HepG2 (cell line): Measurements from ENCODE around the gene CALML5. TPM values are rescaled to one million over a fixed set of nuclear protein-coding genes. Genes with fewer than 3 reads are reported as not detected.

Source experiments
- ATAC-seq: fragments of 200-7000 bp; cut with Tn5 transposase; 3 replicates; pipeline ENCODE4 v1.9.1; 2020; ENCODE audit warnings: mild to moderate bottlenecking, moderate library complexity
- BruUV-seq: library from RNA; stranded (reverse); fragments of 400-500 nt; replicated peaks from 2 replicates; lab custom pipeline; 2021; lab: Mats Ljungman, UMichigan
- CTCF ChIA-PET: fragments of 300-600 bp; formaldehyde crosslinking; extraction: SDS; loops from one replicate; lab custom pipeline; 2021; ENCODE audit warnings: low total read pairs, inconsistent platforms, low intra/inter-chr PET ratio; lab: Yijun Ruan, JAX
- POLR2A ChIA-PET: fragments of 350-600 bp; sonication (Branson Sonifier 250); formaldehyde crosslinking; loops from one replicate; lab custom pipeline; 2020; ENCODE audit warnings: antibody characterized with exemption, inconsistent platforms; lab: Yijun Ruan, JAX
- DNase-seq: peaks from one replicate; pipeline ENCODE4 v3.0.0-alpha.2; 2015; ENCODE audit warnings: low spot score
- FAIRE-seq: peaks from 3 replicates; lab custom pipeline; 2011; peaks lifted over from hg19 to GRCh38; lab: Jason Lieb, UNC
- H2AFZ ChIP-seq: one replicate; pipeline ENCODE4 v1.6.1; 2011; ENCODE audit warnings: low read length, inconsistent platforms
- H3K27ac ChIP-seq: fragments of 300-600 bp; 3 replicates; pipeline ENCODE4 v1.8.0; 2011; ENCODE audit warnings: mixed run types, mild to moderate bottlenecking, mixed read lengths, low read length, inconsistent platforms; ENCODE audit not compliant: insufficient read depth; ENCODE audit errors: extremely low read length
- H3K27me3 ChIP-seq, 2 experiments: fragments of 200-600 bp in 1 of 2; 2 replicates in 1 of 2; 3 replicates in 1 of 2; pipeline versions ENCODE4 v1.6.0 to v1.8.0; 2011; ENCODE audit warnings: low read length in 2 of 2, mild to moderate bottlenecking in 2 of 2, moderate library complexity in 2 of 2, inconsistent platforms in 1 of 2; ENCODE audit not compliant: insufficient read depth in 2 of 2, control insufficient read depth in 1 of 2
- H3K36me3 ChIP-seq, 2 experiments: fragments of 200-600 bp in 1 of 2; replicated peaks in 1 of 2; 2 replicates in 1 of 2; 3 replicates in 1 of 2; pipeline versions ENCODE4 v1.5.1 to v1.8.0; 2011; ENCODE audit warnings: low read length in 2 of 2, inconsistent platforms in 1 of 2; ENCODE audit not compliant: insufficient read depth in 2 of 2, control insufficient read depth in 1 of 2
- H3K4me1 ChIP-seq: 2 replicates; pipeline ENCODE4 v1.5.1; 2012; ENCODE audit warnings: low read length, inconsistent platforms; ENCODE audit not compliant: insufficient read depth
- H3K4me2 ChIP-seq: 2 replicates; pipeline ENCODE4 v1.6.0; 2011; ENCODE audit warnings: low read depth, low read length, inconsistent platforms
- H3K4me3 ChIP-seq, 3 experiments: fragments of 200-600 bp in 1 of 3; sonication (generic), shearing (Covaris generic) in 1 of 3; replicated peaks in 1 of 3; 2 replicates each; pipeline ENCODE4 v1.5.1; 2011 to 2016; ENCODE audit warnings: low read length in 3 of 3, inconsistent platforms in 2 of 3, low read depth in 2 of 3, mild to moderate bottlenecking in 2 of 3, control low read depth in 1 of 3, mixed read lengths in 1 of 3; ENCODE audit not compliant: insufficient read depth in 1 of 3
- H3K79me2 ChIP-seq: one replicate; pipeline ENCODE4 v1.6.1; 2011; ENCODE audit warnings: low read length, inconsistent platforms; ENCODE audit not compliant: insufficient read depth
- H3K9ac ChIP-seq: 2 replicates; pipeline ENCODE4 v1.6.0; 2011; ENCODE audit warnings: mild to moderate bottlenecking, low read depth, low read length, inconsistent platforms; ENCODE audit not compliant: insufficient read depth
- H3K9me3 ChIP-seq: 2 replicates; pipeline ENCODE4 v1.5.1; 2012; ENCODE audit warnings: mild to moderate bottlenecking, low read length
- H4K20me1 ChIP-seq: 2 replicates; pipeline ENCODE4 v1.6.0; 2011; ENCODE audit warnings: inconsistent platforms, mild to moderate bottlenecking, low read length, moderate library complexity; ENCODE audit not compliant: insufficient read depth
- CEBPB ChIP-seq: IDR thresholded peaks from 2 replicates; pipeline ENCODE4 v1.6.1; 2011; ENCODE audit warnings: low read depth, low read length, improper control_type of control experiment, borderline replicate concordance
- KDM3A ChIP-seq: IDR thresholded peaks from 2 replicates; pipeline ENCODE4 v1.6.1; 2018; ENCODE audit warnings: low read depth, missing compliant biosample characterization
- NPAS2 ChIP-seq: sonication (generic); formaldehyde crosslinking; IDR thresholded peaks from 2 replicates; pipeline ENCODE4 v1.8.0; 2022; ENCODE audit warnings: mild to moderate bottlenecking, missing genetic modification reagents, borderline replicate concordance
- SMAD1 ChIP-seq: sonication (generic); formaldehyde crosslinking; IDR thresholded peaks from 2 replicates; pipeline ENCODE4 v1.4.0; 2020; ENCODE audit warnings: missing genetic modification reagents, low read depth, mild to moderate bottlenecking, borderline replicate concordance
- TP53 ChIP-seq: sonication (generic); formaldehyde crosslinking; conservative IDR thresholded peaks from 2 replicates; pipeline ENCODE4 v1.4.0; 2020; ENCODE audit warnings: missing genetic modification reagents
- ZBTB42 ChIP-seq: sonication (generic); formaldehyde crosslinking; IDR thresholded peaks from 2 replicates; pipeline ENCODE4 v1.5.0; 2020; ENCODE audit warnings: mild to moderate bottlenecking, missing genetic modification reagents
- ZNF383 ChIP-seq: sonication (generic); formaldehyde crosslinking; IDR thresholded peaks from 2 replicates; pipeline ENCODE4 v1.4.0; 2020; ENCODE audit warnings: missing genetic modification reagents, mild to moderate bottlenecking, borderline replicate concordance
- ZNF574 ChIP-seq: sonication (generic); formaldehyde crosslinking; IDR thresholded peaks from 2 replicates; pipeline ENCODE4 v1.4.0; 2020; ENCODE audit warnings: missing genetic modification reagents
- ZNF609 ChIP-seq: sonication (generic); formaldehyde crosslinking; IDR thresholded peaks from 2 replicates; pipeline ENCODE4 v1.4.0; 2020; ENCODE audit warnings: mild to moderate bottlenecking, missing genetic modification reagents, borderline replicate concordance
- ZNF768 ChIP-seq: sonication (generic); formaldehyde crosslinking; IDR thresholded peaks from 2 replicates; pipeline ENCODE4 v1.4.0; 2020; ENCODE audit warnings: missing genetic modification reagents
- ZNF800 ChIP-seq: sonication (generic); formaldehyde crosslinking; IDR thresholded peaks from 2 replicates; pipeline ENCODE4 v1.4.0; 2020; ENCODE audit warnings: missing genetic modification reagents
- WGBS: methylation state at CpG from one replicate; pipeline ENCODE4 v1.1.6; 2017; ENCODE audit warnings: low lambda C conversion rate; 5-methylcytosine and 5-hydroxymethylcytosine counted together
- in situ Hi-C: cut with HindIII; loops from 2 replicates; pipeline ENCODE4 v1.10.0; 2017; ENCODE audit warnings: low pct_unique_long_range_greater_than_20kb; ENCODE audit not compliant: extremely low pct_ligation_motif_present
- intact Hi-C: fragments of 100-400 bp; cut with micrococcal nuclease; formaldehyde crosslinking; loops from one replicate; pipeline ENCODE4 v1.10.0; 2022; ENCODE audit not compliant: unreplicated experiment
- polyA plus RNA-seq, 8 experiments: library from polyadenylated mRNA; depleted of rRNA in 3 of 8; stranded (reverse) in 7 of 8; unstranded in 1 of 8; fragments of >200 nt; fragmentation: Illumina TruSeq in 4 of 8; extraction: Trizol in 4 of 8; gene quantifications; 2 replicates each; pipeline versions ENCODE4 v1.2.1 to v1.2.3, GENCODE V29; 2011 to 2016; ENCODE audit warnings: low read depth in 4 of 8, missing spikeins in 1 of 8, mixed read lengths in 1 of 8; ENCODE audit not compliant: insufficient read depth in 1 of 8
- total RNA-seq, 5 experiments: library from RNA; depleted of rRNA; stranded (reverse); fragments of >200 nt; fragmentation: Illumina TruSeq; extraction: Trizol; gene quantifications; 2 replicates each; pipeline ENCODE4 v1.2.3, GENCODE V29; 2016; ENCODE audit warnings: low read depth in 1 of 5
- TF ChIP-seq, protein P1 (sequence below): sonication (generic); IDR thresholded peaks from 2 replicates; pipeline ENCODE4 v1.6.1; 2016; ENCODE audit warnings: low read depth, borderline replicate concordance

Gene CALML5
- total and polyA plus RNA-seq, 2 of the 13 experiments (the other 11 are each of a cell fraction or from before 2014, with no cell fraction given), result not detected

DNA sequence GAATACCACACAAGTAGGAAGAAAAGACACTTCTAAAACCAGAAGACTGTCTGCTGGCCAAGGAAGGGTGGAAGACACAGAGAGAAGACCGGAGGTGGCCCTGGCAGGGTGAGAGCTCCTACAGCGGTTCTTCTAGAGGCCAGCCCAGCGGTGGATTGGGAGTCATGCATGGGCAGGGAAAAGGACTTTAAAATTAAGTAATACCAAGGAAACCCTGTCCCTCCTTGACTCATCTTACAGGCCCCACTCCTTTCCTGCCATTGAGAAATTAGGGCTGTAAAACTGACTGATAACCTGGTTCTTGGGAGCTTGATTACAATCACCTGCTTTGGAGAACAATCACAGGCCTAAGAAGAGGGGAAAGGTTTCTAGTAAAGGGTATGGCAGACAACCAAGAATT lies 41.5 kb upstream of the CALML5 start:
- no peak overlapping the region for H2AFZ ChIP-seq
- POLR2A ChIA-PET, result no interaction called here
- H3K4me3 ChIP-seq, result no peak overlapping the region
- H3K79me2 ChIP-seq, result no peaks in the 10 kb centered on the region
- H3K4me2 ChIP-seq, result no peak overlapping the region
- CTCF ChIA-PET, result no interaction called here
- no peaks in the 10 kb centered on the region for H3K27me3 ChIP-seq
- H4K20me1 ChIP-seq, result no peaks in the 10 kb centered on the region
- BruUV-seq, result no TSS peak
- H3K36me3 ChIP-seq, result no peaks in the 10 kb centered on the region
- 96% methylated on average over 3 of the region's 3 CpGs for WGBS
- in situ Hi-C loops (no loop called here), intact Hi-C loops (no loop called here)
- no peak overlapping the region for H3K9ac ChIP-seq
- no peak for DNase-seq
- FAIRE-seq, result no peak
- no peak overlapping the region for H3K27ac ChIP-seq
- peaks cover 58% of the 10 kb centered on the region for H3K4me1 ChIP-seq
- no peak for ATAC-seq
- H3K9me3 ChIP-seq, result peaks cover 20% of the 10 kb centered on the region
- TF ChIP-seq ZNF383 (CRISPR knock-in tag) (no peak), KDM3A (CRISPR knock-in tag) (no peak), ZNF609 (CRISPR knock-in tag) (no peak), ZNF574 (no peak), ZNF800 (CRISPR knock-in tag) (no peak), ZNF768 (CRISPR knock-in tag) (no peak), NPAS2 (CRISPR knock-in tag) (no peak), CEBPB (no peak), TP53 (no peak), ZBTB42 (CRISPR knock-in tag) (no peak), SMAD1 (CRISPR knock-in tag) (no peak)
- TF ChIP-seq, protein P1, sequence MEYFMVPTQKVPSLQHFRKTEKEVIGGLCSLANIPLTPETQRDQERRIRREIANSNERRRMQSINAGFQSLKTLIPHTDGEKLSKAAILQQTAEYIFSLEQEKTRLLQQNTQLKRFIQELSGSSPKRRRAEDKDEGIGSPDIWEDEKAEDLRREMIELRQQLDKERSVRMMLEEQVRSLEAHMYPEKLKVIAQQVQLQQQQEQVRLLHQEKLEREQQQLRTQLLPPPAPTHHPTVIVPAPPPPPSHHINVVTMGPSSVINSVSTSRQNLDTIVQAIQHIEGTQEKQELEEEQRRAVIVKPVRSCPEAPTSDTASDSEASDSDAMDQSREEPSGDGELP, result no peak
